RWPE2 (cell line): ENCODE results near the gene SNX15.

Experiments used
- ATAC-seq: fragments of 200-7000 bp; cut with Tn5 transposase; 3 replicates; pipeline ENCODE4 v1.9.1; 2021; ENCODE audit warnings: low read depth
- DNase-seq: peaks from one replicate; pipeline ENCODE4 v3.0.0-alpha.2; 2020; ENCODE audit warnings: low spot score
- H3K27ac ChIP-seq: fragments of 450-650 bp; 2 replicates; pipeline ENCODE4 v1.5.1; 2017; ENCODE audit warnings: mild to moderate bottlenecking; ENCODE audit not compliant: poor library complexity, severe bottlenecking
- H3K27me3 ChIP-seq: fragments of 250-450 bp; sonication (Bioruptor Pico); 2 replicates; pipeline ENCODE4 v1.5.1; 2021; ENCODE audit warnings: mild to moderate bottlenecking, moderate library complexity; ENCODE audit not compliant: insufficient read depth, poor library complexity, severe bottlenecking
- H3K36me3 ChIP-seq: fragments of 250-450 bp; sonication (Bioruptor Pico); 2 replicates; pipeline ENCODE4 v1.5.1; 2020; ENCODE audit warnings: low read depth, mild to moderate bottlenecking, moderate library complexity
- H3K4me1 ChIP-seq: fragments of 250-450 bp; sonication (Bioruptor Pico); 2 replicates; pipeline ENCODE4 v1.5.1; 2021; ENCODE audit warnings: mild to moderate bottlenecking, moderate library complexity; ENCODE audit not compliant: insufficient read depth, poor library complexity, severe bottlenecking
- H3K4me3 ChIP-seq: fragments of 250-450 bp; sonication (Bioruptor Pico); 2 replicates; pipeline ENCODE4 v1.5.1; 2021; ENCODE audit warnings: mild to moderate bottlenecking, moderate library complexity; ENCODE audit not compliant: severe bottlenecking
- H3K9me3 ChIP-seq: fragments of 250-450 bp; sonication (Bioruptor Pico); 2 replicates; pipeline ENCODE4 v1.5.1; 2021; ENCODE audit warnings: mild to moderate bottlenecking, moderate library complexity; ENCODE audit not compliant: severe bottlenecking
- CTCF ChIP-seq: fragments of 450-650 bp; IDR thresholded peaks from one replicate; pipeline ENCODE4 v1.5.1; 2017; ENCODE audit warnings: mild to moderate bottlenecking, moderate library complexity; ENCODE audit not compliant: poor library complexity, severe bottlenecking

SNX15 gene

GRCh38 chr11:65078786-65079342 lies 51.6 kb downstream of the SNX15 start:
- H3K36me3 ChIP-seq, result peaks cover 61% of the 10 kb centered on the region
- H3K27ac ChIP-seq, result no peak overlapping the region
- no peaks in the 10 kb centered on the region for H3K9me3 ChIP-seq
- peaks cover 7% of the 10 kb centered on the region for H3K4me1 ChIP-seq
- no peak overlapping the region for H3K4me3 ChIP-seq
- ATAC-seq (no peak), DNase-seq (no peak)
- H3K27me3 ChIP-seq, result no peaks in the 10 kb centered on the region
- TF ChIP-seq CTCF, result no peak

- peaks cover 70% of the 10 kb centered on the region for H3K36me3 ChIP-seq
Observed at GRCh38 chr11:65083134-65083833, 56.0 kb downstream of the SNX15 start.

GRCh38 chr11:65083834-65084597 lies 56.8 kb downstream of the SNX15 start, which contains the start of the genes CDCA5 and ZFPL1:
Gene CDCA5, minus strand, starts transcription at chr11:65084040. Its CDS starts 62 bp downstream, at chr11:65083978.
Gene ZFPL1, plus strand, starts transcription at chr11:65084222. Its CDS starts 477 bp downstream, at chr11:65084699.
- Histone ChIP-seq H3K27ac (peak within 1 kb of the TSS; percentile 65), H3K36me3 (peaks cover 63% of the 10 kb centered on the region), H3K4me3 (peak within 1 kb of the TSS; percentile 78), H3K4me1 (peaks cover 13% of the 10 kb centered on the region), H3K27me3 (no peaks in the 10 kb centered on the region), H3K9me3 (no peaks in the 10 kb centered on the region)
- no peak for TF ChIP-seq CTCF
- ATAC-seq, result peak; percentile 82
- DNase-seq, result peak; percentile 91

More at GRCh38 chr11:65083134-65083833, 56.0 kb downstream of the SNX15 start:
- Histone ChIP-seq H3K27me3 (no peaks in the 10 kb centered on the region), H3K4me3 (peak overlapping the region; percentile 78), H3K27ac (peak overlapping the region; percentile 65), H3K9me3 (no peaks in the 10 kb centered on the region), H3K4me1 (peaks cover 13% of the 10 kb centered on the region)
- DNase-seq (no peak), ATAC-seq (no peak; the same call in 2 of the 3 replicates)
- TF ChIP-seq CTCF, result no peak

GRCh38 chr11:65084598-65085375 lies 57.5 kb downstream of the SNX15 start:
- peaks cover 13% of the 10 kb centered on the region for H3K4me1 ChIP-seq
- no peaks in the 10 kb centered on the region for H3K9me3 ChIP-seq
- no peaks in the 10 kb centered on the region for H3K27me3 ChIP-seq
- peak; percentile 3; the same call in 1 of the 3 replicates for ATAC-seq
- peaks cover 55% of the 10 kb centered on the region for H3K36me3 ChIP-seq
- peak overlapping the region; percentile 65 for H3K27ac ChIP-seq
- DNase-seq, result no peak
- H3K4me3 ChIP-seq, result peak overlapping the region; percentile 78
- no peak for TF ChIP-seq CTCF
